Osteocyte (in vitro differentiated cells): ENCODE data around the gene CAMKV. TPM values are rescaled to one million over a fixed set of nuclear protein-coding genes. Genes with fewer than 3 reads are reported as not detected.
"Not testable (repeated sequence)": the region's sequence is repeated elsewhere in the genome, so short reads cannot be mapped to it uniquely, and the experiment has no call there.

ENCODE experiments used
- DNase-seq: peaks from one replicate; pipeline ENCODE4 v3.0.0; 2021; ENCODE audit warnings: mixed read lengths; ENCODE audit not compliant: unreplicated experiment; ENCODE audit errors: extremely low spot score
- H3K27ac Mint-ChIP-seq: one replicate; pipeline ENCODE4 v1.8.0; 2021; ENCODE audit warnings: mild to moderate bottlenecking, mixed read lengths; ENCODE audit not compliant: unreplicated experiment
- H3K27me3 Mint-ChIP-seq: one replicate; pipeline ENCODE4 v1.8.0; 2021; ENCODE audit warnings: mixed read lengths; ENCODE audit not compliant: unreplicated experiment
- H3K36me3 Mint-ChIP-seq: one replicate; pipeline ENCODE4 v1.8.0; 2021; ENCODE audit warnings: mixed read lengths; ENCODE audit not compliant: unreplicated experiment
- H3K4me1 Mint-ChIP-seq: one replicate; pipeline ENCODE4 v1.8.0; 2021; ENCODE audit warnings: mixed read lengths; ENCODE audit not compliant: unreplicated experiment
- H3K4me3 Mint-ChIP-seq: one replicate; pipeline ENCODE4 v1.8.0; 2021; ENCODE audit warnings: mild to moderate bottlenecking, moderate library complexity, mixed read lengths; ENCODE audit not compliant: unreplicated experiment
- H3K9me3 Mint-ChIP-seq: one replicate; pipeline ENCODE4 v1.8.0; 2021; ENCODE audit warnings: mixed read lengths; ENCODE audit not compliant: unreplicated experiment
- CTCF ChIP-seq: fragments of 200-600 bp; sonication (generic); IDR thresholded peaks from 2 replicates; pipeline ENCODE4 v1.5.0; 2021; ENCODE audit warnings: antibody characterized with exemption, mild to moderate bottlenecking, moderate library complexity
- long read RNA-seq: library from polyadenylated mRNA; unstranded; transcript quantifications from one replicate; pipeline ENCODE4 v2.0.0, GENCODE V29; 2021
- total RNA-seq: library from RNA; stranded (reverse); gene quantifications from 2 replicates; pipeline ENCODE4 v1.2.1, GENCODE V29; 2021

Gene CAMKV, protein sequence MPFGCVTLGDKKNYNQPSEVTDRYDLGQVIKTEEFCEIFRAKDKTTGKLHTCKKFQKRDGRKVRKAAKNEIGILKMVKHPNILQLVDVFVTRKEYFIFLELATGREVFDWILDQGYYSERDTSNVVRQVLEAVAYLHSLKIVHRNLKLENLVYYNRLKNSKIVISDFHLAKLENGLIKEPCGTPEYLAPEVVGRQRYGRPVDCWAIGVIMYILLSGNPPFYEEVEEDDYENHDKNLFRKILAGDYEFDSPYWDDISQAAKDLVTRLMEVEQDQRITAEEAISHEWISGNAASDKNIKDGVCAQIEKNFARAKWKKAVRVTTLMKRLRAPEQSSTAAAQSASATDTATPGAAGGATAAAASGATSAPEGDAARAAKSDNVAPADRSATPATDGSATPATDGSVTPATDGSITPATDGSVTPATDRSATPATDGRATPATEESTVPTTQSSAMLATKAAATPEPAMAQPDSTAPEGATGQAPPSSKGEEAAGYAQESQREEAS
- total RNA-seq = not detected in 2 replicates
- long read RNA-seq = 0 reads

DNA sequence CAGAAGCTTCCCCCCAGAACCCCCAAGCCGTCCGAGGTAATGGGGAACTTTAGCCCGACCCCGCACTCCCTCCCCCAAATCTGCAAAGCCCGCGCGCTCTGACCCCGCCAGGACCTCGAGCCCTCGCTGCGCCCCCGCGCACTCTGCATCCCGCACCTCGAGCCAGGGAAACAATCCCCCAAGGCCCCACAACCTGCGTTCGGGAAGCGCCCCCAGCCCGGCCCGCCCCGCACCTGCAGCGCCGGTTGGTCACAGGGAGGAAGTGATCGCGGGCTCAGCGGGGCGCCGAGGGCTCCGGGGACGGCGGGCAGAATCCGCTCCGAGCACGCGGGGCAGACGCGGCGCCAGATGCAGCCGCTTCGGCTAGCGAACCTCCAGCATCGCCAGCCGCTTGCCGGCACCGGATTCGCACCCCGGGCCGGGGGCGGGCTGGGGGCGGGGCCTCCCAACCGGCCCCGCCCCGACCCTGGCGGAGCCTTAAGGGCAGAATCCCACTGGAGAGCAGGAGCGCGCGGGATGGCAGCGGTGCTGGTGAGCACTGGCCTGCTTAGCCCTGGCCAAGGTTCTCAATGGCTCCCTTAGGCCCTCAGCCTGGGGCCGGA, at the start of gene CAMKV:
Gene CAMKV, minus strand, starts transcription at position 382 of the 602 bp plus-strand sequence. CDS start 7,518 bp downstream, outside the sequence.
- H3K4me1 Mint-ChIP-seq = no peaks in the 10 kb centered on the region
- H3K27ac Mint-ChIP-seq = no peak within 1 kb of the TSS
- peaks cover 41% of the 10 kb centered on the region for H3K27me3 Mint-ChIP-seq
- no peak within 1 kb of the TSS for H3K4me3 Mint-ChIP-seq
- DNase-seq = no peak
- H3K36me3 Mint-ChIP-seq = no peaks in the 10 kb centered on the region
- H3K9me3 Mint-ChIP-seq = no peaks in the 10 kb centered on the region
- TF ChIP-seq CTCF = no peak

DNA sequence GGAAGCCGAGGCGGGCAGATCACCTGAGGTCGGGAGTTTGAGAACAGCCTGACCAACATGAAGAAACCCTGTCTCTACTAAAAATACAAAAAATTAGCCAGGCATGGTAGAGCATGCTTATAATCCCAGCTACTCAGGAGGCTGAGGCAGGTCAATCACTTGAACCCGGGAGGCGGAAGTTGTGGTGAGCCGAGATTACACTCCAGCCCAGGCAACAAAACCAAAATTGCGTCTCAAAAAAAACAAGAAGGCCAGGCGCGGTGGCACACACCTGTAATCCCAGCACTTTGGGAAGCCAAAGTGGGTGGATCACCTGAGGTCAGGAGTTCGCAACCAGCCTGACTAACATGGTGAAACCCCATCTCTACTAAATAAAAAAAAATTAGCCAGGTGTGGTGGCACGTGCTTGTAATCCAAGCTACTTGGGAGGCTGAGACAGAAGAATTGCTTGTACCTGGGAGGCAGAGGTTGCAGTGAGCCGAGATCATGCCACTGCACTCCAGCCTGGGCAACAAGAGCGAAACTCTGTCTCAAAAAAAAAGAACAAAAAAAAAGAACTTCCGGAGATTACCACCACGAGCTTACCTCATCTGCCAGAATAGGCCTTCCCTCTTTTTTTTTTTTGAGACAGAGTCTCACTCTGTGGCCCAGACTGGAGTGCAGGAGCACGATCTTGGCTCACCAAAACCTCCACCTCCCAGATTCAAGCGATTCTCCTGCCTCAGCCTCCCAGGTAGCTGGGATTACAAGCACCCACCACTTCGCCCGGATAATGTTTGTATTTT, 48.3 kb upstream of the CAMKV start:
- not testable (repeated sequence) for H3K36me3 Mint-ChIP-seq, H3K27ac Mint-ChIP-seq

GRCh38 chr3:49916686-49917085, 47.0 kb upstream of the CAMKV start:
- Mint-ChIP-seq H3K27ac (no peak overlapping the region), H3K9me3 (no peaks in the 10 kb centered on the region), H3K36me3 (peaks cover 11% of the 10 kb centered on the region), H3K4me3 (no peak overlapping the region), H3K4me1 (no peaks in the 10 kb centered on the region), H3K27me3 (no peaks in the 10 kb centered on the region)
- TF ChIP-seq CTCF = no peak
- DNase-seq = no peak

More for the DNA sequence above, 48.3 kb upstream of the CAMKV start:
- DNase-seq, H3K27me3 Mint-ChIP-seq, H3K9me3 Mint-ChIP-seq, H3K4me1 Mint-ChIP-seq, H3K4me3 Mint-ChIP-seq: not testable (repeated sequence)

DNA sequence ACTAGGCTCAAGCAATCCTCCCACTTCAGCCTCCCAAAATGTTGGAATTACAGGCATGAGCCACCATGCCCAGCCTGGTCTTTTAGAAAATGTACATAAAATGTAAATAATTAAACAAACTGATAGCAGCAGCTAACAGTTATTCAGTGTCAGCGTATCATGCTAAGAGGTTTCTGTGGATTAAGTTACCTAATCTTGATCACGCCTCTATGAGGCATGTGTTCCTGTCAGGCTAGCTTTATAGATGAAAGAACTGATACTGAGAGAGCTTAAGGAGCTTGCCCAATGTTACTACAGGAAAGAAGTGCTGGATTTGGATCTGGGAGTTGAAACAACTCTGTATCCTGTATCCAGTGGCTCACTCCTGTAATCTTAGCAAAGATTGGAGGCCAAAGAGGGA, 45.2 kb upstream of the CAMKV start:
- H3K36me3 Mint-ChIP-seq = peaks cover 13% of the 10 kb centered on the region
- H3K27me3 Mint-ChIP-seq = no peaks in the 10 kb centered on the region
- H3K4me3 Mint-ChIP-seq = no peak overlapping the region
- no peaks in the 10 kb centered on the region for H3K4me1 Mint-ChIP-seq
- H3K27ac Mint-ChIP-seq = no peak overlapping the region
- DNase-seq = no peak
- TF ChIP-seq CTCF = no peak
- H3K9me3 Mint-ChIP-seq = no peaks in the 10 kb centered on the region

- TF ChIP-seq CTCF = no peak
- peaks cover 15% of the 10 kb centered on the region for H3K36me3 Mint-ChIP-seq
- H3K4me1 Mint-ChIP-seq = no peaks in the 10 kb centered on the region
- no peak for DNase-seq
- H3K27me3 Mint-ChIP-seq = no peaks in the 10 kb centered on the region
- no peak overlapping the region for H3K27ac Mint-ChIP-seq
- no peaks in the 10 kb centered on the region for H3K9me3 Mint-ChIP-seq
- no peak overlapping the region for H3K4me3 Mint-ChIP-seq
Observed at GRCh38 chr3:49912881-49913281, 43.2 kb upstream of the CAMKV start.
